Bronchial epithelial cell (primary cell): ENCODE data around the gene REG1A. TPM values are rescaled to one million over a fixed set of nuclear protein-coding genes. Genes with fewer than 3 reads are reported as not detected.

Experiments
- DNase-seq: peaks from one replicate; pipeline ENCODE4 v3.0.0-alpha.2; 2010; ENCODE audit warnings: low read depth
- FAIRE-seq: peaks from 2 replicates; lab custom pipeline; 2011; peaks lifted over from hg19 to GRCh38; lab: Jason Lieb, UNC
- H3K27me3 ChIP-seq: 2 replicates; pipeline ENCODE4 v1.5.1; 2011; ENCODE audit warnings: low read length; ENCODE audit not compliant: control insufficient read depth, insufficient read depth
- H3K36me3 ChIP-seq: 2 replicates; pipeline ENCODE4 v1.5.1; 2011; ENCODE audit warnings: low read length; ENCODE audit not compliant: control insufficient read depth, insufficient read depth
- H3K4me3 ChIP-seq: 2 replicates; pipeline ENCODE4 v1.5.1; 2011; ENCODE audit warnings: mild to moderate bottlenecking, low read depth, low read length, control low read depth
- total RNA-seq: library from RNA; depleted of rRNA; stranded (reverse); fragments of >200 nt; gene quantifications from 2 replicates; pipeline ENCODE4 v1.2.1, GENCODE V29; 2014
- TF ChIP-seq, protein P1 (sequence below): IDR thresholded peaks from 2 replicates; pipeline ENCODE4 v1.5.1; 2011; ENCODE audit warnings: mild to moderate bottlenecking, moderate library complexity, low read length, control low read depth, inconsistent platforms; ENCODE audit not compliant: insufficient read depth, severe bottlenecking

The REG1A gene
- total RNA-seq, 1 donor from 2014 or later: not detected

DNA sequence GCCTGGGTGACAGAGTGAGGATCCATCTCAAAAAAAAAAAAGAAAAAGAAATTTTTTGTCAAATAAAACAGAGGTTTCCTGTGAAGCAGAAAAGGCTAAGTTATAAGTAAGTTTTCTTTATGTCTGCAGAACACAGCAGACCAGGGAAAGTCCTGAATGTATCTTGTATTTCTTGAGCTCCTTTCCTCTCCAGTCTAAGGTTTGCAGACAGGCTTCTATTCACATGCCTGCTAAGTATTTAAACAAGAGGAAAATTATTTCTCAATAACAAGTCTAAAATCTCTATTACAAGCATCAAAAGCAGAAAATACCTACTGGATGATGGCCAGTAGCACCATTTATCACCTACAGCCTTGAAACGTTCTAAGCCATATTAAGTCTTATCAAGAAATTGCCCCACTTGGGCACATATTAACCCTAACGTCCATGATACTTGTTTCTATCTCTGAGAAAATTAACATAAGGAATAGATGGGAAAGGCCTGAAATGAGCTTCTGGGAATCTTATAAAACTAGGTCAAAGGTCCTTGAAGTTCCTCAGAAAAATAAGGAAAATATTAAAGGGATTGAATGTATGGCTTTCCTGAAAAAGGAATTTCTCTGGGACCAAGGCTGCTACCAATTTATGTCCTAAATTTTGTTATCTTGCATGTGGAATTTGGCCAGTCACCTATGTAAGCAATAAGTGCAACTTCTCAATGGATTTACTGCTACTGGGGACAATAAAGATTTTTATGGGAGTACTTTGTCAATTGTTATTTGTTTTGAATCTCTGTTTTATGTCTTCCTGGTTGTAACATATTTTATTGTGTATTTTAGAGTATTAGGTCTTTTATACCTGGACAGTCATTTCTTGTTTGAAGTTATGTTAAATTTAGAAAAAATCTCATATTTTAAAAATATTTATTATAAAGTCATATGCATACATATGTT lies 3.0 kb upstream of the REG1A start:
- FAIRE-seq (no peak), DNase-seq (no peak)

GRCh38 chr2:79122676-79123075 lies 2.4 kb downstream of the REG1A start:
- FAIRE-seq (no peak), DNase-seq (no peak)
- TF ChIP-seq, protein P1, sequence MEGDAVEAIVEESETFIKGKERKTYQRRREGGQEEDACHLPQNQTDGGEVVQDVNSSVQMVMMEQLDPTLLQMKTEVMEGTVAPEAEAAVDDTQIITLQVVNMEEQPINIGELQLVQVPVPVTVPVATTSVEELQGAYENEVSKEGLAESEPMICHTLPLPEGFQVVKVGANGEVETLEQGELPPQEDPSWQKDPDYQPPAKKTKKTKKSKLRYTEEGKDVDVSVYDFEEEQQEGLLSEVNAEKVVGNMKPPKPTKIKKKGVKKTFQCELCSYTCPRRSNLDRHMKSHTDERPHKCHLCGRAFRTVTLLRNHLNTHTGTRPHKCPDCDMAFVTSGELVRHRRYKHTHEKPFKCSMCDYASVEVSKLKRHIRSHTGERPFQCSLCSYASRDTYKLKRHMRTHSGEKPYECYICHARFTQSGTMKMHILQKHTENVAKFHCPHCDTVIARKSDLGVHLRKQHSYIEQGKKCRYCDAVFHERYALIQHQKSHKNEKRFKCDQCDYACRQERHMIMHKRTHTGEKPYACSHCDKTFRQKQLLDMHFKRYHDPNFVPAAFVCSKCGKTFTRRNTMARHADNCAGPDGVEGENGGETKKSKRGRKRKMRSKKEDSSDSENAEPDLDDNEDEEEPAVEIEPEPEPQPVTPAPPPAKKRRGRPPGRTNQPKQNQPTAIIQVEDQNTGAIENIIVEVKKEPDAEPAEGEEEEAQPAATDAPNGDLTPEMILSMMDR: no peak
- Histone ChIP-seq H3K27me3 (no peaks in the 10 kb centered on the region), H3K4me3 (no peak overlapping the region), H3K36me3 (no peaks in the 10 kb centered on the region)

More for the DNA sequence above, 3.0 kb upstream of the REG1A start:
- H3K36me3 ChIP-seq: no peaks in the 10 kb centered on the region
- no peaks in the 10 kb centered on the region for H3K27me3 ChIP-seq
- no peak overlapping the region for H3K4me3 ChIP-seq
- TF ChIP-seq, protein P1: no peak

- FAIRE-seq (no peak), DNase-seq (no peak)
- TF ChIP-seq, protein P1: no peak
- Histone ChIP-seq H3K36me3 (no peaks in the 10 kb centered on the region), H3K27me3 (no peaks in the 10 kb centered on the region), H3K4me3 (no peak overlapping the region)
Observed at GRCh38 chr2:79124907-79125720, 4.8 kb downstream of the REG1A start.

DNA sequence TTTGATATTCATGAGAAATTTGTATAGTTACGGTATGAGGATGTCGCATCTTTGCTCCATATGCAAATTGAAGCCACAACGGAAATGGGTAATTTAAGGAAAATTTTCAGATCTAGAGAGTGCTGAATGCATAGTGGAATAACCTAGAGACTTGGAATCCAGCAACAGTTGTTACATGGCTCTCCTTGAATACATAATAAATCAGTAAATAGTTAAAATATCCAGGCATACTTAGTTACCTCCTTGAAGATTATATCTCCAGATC lies 5.4 kb downstream of the REG1A start:
- Histone ChIP-seq H3K27me3 (no peaks in the 10 kb centered on the region), H3K4me3 (no peak overlapping the region), H3K36me3 (no peaks in the 10 kb centered on the region)
- DNase-seq: no peak
- TF ChIP-seq, protein P1: no peak
- FAIRE-seq: no peak

DNA sequence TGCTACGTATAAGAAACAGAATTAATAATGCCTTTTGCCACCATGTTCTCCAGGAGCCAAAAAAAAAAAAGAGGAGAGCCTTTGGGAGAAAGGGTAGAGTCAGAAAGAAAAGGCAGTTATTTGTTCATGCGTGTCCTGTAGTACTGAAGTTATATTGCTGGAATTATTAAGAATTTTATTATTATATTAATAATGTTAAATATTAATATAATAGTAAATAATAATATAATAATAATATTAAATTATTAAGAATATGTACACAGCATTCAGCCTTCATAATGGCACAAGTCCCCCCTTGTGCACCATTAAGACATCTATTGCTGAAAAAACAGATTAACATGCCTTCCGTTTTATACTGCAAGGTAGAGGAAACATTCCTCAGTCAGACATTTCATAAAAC lies 8.1 kb downstream of the REG1A start:
- TF ChIP-seq, protein P1: no peak
- FAIRE-seq: no peak
- Histone ChIP-seq H3K36me3 (no peaks in the 10 kb centered on the region), H3K4me3 (no peak overlapping the region), H3K27me3 (no peaks in the 10 kb centered on the region)
- no peak for DNase-seq
